ENCODE measurements around the gene NOL3.

The NOL3 gene

DNA sequence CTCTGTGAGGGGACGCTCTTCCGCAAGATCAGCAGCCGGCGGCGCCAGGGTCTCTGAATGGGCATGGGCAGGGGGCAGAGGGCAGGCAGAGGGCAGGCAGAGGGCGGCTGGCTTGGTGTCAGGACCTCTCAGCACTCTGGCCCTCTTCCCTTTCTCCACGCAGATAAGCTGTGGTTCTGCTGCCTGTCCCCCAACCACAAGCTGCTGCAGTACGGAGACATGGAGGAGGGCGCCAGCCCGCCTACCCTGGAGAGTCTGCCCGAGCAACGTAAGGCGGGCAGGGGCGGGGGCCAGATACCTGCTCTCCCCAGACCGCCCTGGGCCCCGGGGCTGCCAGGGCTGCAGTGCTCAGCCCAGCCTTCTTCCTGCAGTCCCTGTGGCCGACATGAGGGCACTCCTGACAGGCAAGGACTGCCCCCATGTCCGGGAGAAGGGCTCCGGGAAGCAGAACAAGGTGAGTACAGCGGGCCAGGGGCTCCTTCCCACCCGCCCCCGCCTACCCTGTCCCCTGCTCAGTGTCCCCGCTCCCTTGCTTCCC lies 32.7 kb downstream of the NOL3 start:
- H3K4me1 ChIP-seq: no peaks in the 10 kb centered on the region
- no peaks in the 10 kb centered on the region for H3K27me3 ChIP-seq (ENCODE audit: low read depth)
- in situ Hi-C loops (cut with MboI; ENCODE audit: low sequenced_read_pairs): no loop called here

DNA sequence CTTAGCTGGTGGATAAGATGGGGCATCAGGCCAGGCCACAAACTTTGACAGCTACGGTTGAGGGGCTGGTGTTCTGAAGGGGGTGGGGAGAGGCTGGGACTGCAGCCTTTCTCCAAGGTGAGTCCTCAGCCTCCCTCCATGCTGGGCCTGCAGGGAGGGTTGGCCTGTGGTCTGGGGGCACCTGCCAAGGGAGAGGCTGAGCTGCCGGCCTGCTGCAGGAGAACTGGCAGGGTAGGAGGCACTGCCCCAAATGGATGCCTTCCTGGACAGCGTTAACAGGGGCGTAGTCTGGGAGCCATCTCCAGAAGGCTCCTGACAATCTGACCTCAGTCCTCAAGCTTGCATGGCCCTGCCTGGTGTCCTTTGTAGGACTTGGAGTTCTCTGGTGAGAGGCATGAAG lies 33.7 kb downstream of the NOL3 start:
- peaks cover 31% of the 10 kb centered on the region for H3K36me3 ChIP-seq (replicated peaks)

More for the DNA sequence above, 32.7 kb downstream of the NOL3 start:
- no peaks in the 10 kb centered on the region for H3K9me3 ChIP-seq
- no peak for DNase-seq (ENCODE audit: low spot score in 2 of 2)
- H3K4me3 ChIP-seq: no peak overlapping the region
- H3K36me3 ChIP-seq (replicated peaks): peaks cover 40% of the 10 kb centered on the region

DNA sequence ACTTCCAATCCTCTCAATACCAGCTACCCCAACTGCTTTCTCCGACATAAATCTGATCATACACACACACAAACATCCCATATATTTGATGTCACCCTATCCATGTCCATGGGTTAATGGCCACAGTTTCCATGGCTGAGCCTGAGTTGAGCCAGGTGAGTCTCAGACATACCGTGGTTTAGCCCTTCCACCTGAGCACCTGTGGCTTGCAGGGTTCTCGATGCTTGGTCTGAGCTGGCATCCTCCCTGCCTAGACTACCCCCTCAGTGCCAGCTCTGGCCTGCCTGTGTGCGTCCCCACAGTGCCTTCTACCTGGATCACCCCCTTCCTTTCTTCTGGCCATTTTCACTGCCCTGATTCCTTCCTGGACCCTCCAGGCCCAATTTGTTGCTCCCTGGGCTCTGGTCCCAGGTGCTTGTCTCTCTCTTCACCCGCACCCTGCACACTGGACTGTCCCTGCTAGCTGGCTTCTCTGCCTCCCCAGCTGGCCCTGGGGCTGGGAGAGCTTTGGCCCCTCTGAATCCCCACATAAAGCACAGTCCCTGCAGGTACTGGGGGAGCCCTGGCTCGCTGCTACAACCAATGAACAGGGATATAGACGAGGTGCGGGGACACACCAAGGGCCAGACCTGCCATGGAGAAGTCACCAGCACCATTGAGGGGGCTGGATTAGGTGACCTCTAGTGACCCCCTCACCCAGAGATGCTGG lies 35.9 kb downstream of the NOL3 start:
- no peaks in the 10 kb centered on the region for H3K4me1 ChIP-seq
- peaks cover 23% of the 10 kb centered on the region for H3K36me3 ChIP-seq (replicated peaks)
- in situ Hi-C loops (cut with MboI; ENCODE audit: low sequenced_read_pairs): no loop called here

More for the DNA sequence above, 33.7 kb downstream of the NOL3 start:
- Histone ChIP-seq H3K9me3 (no peaks in the 10 kb centered on the region), H3K4me1 (no peaks in the 10 kb centered on the region), H3K27me3 (ENCODE audit: low read depth) (no peaks in the 10 kb centered on the region), H3K4me3 (no peak overlapping the region)
- no peak for DNase-seq (ENCODE audit: low spot score in 2 of 2)
- in situ Hi-C loops (cut with MboI; ENCODE audit: low sequenced_read_pairs): no loop called here

GRCh38 chr16:67206838-67207248 lies 36.5 kb downstream of the NOL3 start:
- H3K4me3 ChIP-seq: no peak overlapping the region
- no peaks in the 10 kb centered on the region for H3K9me3 ChIP-seq
- no peaks in the 10 kb centered on the region for H3K4me1 ChIP-seq
- in situ Hi-C loops (cut with MboI; ENCODE audit: low sequenced_read_pairs): no loop called here
- peaks cover 17% of the 10 kb centered on the region for H3K36me3 ChIP-seq (replicated peaks)
- no peak for DNase-seq (ENCODE audit: low spot score in 2 of 2)
- no peaks in the 10 kb centered on the region for H3K27me3 ChIP-seq (ENCODE audit: low read depth)

More for the DNA sequence above, 35.9 kb downstream of the NOL3 start:
- no peaks in the 10 kb centered on the region for H3K27me3 ChIP-seq (ENCODE audit: low read depth)
- DNase-seq (ENCODE audit: low spot score in 2 of 2): no peak
- H3K4me3 ChIP-seq: no peak overlapping the region
- H3K9me3 ChIP-seq: no peaks in the 10 kb centered on the region

DNA sequence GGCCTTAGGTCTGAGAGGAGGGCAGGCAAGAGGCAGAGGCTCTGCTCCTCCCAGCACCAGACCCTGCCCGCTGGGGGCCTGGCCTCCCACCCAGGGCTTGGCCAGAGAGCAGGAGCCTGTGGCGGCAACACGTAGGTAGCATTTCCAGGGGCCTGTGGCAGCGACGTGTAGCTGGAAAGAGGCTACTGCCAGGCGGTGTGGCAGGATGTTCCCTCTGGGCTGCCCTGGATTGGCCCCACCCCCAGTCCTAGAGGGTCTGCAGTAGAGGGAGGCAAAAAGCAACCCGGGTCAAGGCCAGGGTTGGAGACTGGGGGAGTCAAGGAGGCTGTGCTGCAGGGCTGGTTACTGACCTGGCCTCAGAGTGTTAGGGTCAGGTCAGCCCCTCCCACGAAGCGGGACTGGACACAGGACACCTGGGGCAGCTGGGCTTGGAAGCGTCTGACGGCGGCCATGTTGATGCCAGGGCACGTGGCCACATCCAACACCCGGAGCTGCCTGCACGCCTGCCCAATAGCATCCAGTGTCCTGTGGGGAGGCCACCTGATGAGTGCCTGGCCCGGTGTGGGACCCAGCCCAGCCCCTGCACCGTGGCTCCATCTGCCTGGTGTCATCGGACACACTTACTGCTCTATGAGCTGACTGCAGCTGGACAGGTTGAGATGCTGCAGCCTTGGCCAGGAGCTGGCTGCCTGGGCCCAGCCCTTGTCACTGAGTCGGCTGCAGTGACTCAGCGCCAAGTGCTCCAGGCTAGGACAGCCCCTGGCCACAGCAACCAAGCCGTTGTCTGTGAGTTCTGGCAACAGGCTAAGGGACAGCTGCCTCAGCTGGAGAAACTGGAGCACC lies 37.1 kb downstream of the NOL3 start:
- DNase-seq (ENCODE audit: low spot score in 2 of 2): no peak
- no peak overlapping the region for H3K4me3 ChIP-seq
- peaks cover 11% of the 10 kb centered on the region for H3K36me3 ChIP-seq (replicated peaks)
- no peaks in the 10 kb centered on the region for H3K9me3 ChIP-seq
- no peaks in the 10 kb centered on the region for H3K27me3 ChIP-seq (ENCODE audit: low read depth)
- H3K4me1 ChIP-seq: no peaks in the 10 kb centered on the region
- in situ Hi-C loops (cut with MboI; ENCODE audit: low sequenced_read_pairs): no loop called here

- no peak overlapping the region for H3K4me3 ChIP-seq
- in situ Hi-C loops (cut with MboI; ENCODE audit: low sequenced_read_pairs): no loop called here
- peaks cover 6% of the 10 kb centered on the region; the same call in 1 of the 2 replicates for H3K36me3 ChIP-seq (replicated peaks)
- no peak for DNase-seq (ENCODE audit: low spot score in 2 of 2)
- no peaks in the 10 kb centered on the region for H3K4me1 ChIP-seq
- H3K9me3 ChIP-seq: no peaks in the 10 kb centered on the region
- no peaks in the 10 kb centered on the region for H3K27me3 ChIP-seq (ENCODE audit: low read depth)
Observed at GRCh38 chr16:67208154-67208896, 38.0 kb downstream of the NOL3 start.

DNA sequence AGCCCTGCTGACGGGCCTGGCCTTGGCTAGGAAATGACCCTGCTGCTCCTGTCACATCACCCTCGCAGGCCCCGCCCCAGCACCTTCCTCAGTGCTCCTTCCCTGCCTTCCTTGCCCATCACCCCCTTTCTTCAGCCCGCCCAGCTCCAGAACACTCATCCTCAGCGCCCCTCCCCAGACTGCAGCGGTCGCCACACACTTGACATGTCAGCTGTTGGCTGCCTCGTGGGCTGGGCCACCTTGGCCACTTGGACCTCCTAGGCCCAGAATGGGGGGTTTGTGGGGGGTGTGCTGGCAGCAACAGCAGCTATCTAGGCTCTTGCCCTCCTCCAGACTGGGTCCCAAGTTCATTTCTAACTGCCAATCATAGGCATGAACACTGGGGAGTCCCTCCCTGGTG lies 39.2 kb downstream of the NOL3 start:
- Histone ChIP-seq H3K4me3 (no peak overlapping the region), H3K27me3 (ENCODE audit: low read depth) (no peaks in the 10 kb centered on the region), H3K36me3 (replicated peaks) (no peaks in the 10 kb centered on the region; the same call in 1 of the 2 replicates), H3K4me1 (no peaks in the 10 kb centered on the region), H3K9me3 (no peaks in the 10 kb centered on the region)
- DNase-seq (ENCODE audit: low spot score in 2 of 2): no peak
- in situ Hi-C loops (cut with MboI; ENCODE audit: low sequenced_read_pairs): no loop called here

DNA sequence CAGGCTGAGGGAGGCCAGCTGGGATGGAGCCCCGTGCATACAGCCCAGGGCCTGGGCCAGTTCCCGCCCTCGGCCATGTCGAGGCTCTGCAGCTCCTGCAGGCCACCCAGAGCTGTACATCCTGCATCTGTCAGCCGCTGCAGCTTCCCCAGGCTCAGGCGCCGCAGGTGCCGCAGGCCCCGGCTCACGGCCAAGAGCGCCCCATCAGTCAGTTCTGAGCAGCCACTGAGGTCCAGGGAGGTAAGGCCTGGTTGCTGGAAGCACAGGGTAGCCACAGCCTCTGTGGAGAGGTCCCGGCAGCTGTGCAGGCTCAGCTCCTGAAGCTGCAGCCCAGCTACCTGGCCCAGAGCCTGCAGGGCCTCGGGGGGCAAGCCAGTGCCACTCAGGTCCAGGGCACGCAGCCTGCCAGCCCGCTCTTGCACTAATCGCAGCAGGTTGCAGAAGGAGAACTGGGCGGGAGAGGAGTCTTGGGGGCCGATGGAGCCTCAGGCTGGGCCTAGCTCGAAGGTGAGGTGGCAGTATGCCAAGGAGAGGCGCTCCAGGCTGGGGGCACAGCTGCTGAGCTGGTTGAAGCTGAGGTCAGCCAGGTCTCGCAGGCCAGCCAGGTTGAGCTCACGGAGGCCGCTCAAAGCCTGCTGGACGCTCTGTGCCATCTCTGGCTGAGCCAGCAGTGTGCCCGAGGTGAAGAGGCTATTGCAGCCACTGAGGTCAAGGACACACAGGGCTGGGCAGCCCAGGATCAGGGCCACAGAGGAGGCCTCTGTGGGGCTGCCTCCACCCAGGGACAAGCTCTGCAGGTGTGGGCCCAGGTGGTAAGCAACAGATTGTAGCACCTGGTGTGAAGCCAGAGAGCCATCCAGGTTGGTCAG lies 40.0 kb downstream of the NOL3 start:
- H3K9me3 ChIP-seq: no peaks in the 10 kb centered on the region
- H3K36me3 ChIP-seq (replicated peaks): no peaks in the 10 kb centered on the region; the same call in 1 of the 2 replicates
- no peaks in the 10 kb centered on the region for H3K4me1 ChIP-seq
- DNase-seq (ENCODE audit: low spot score in 2 of 2): no peak
- no peak overlapping the region for H3K4me3 ChIP-seq
- no peaks in the 10 kb centered on the region for H3K27me3 ChIP-seq (ENCODE audit: low read depth)
- in situ Hi-C loops (cut with MboI; ENCODE audit: low sequenced_read_pairs): no loop called here

DNA sequence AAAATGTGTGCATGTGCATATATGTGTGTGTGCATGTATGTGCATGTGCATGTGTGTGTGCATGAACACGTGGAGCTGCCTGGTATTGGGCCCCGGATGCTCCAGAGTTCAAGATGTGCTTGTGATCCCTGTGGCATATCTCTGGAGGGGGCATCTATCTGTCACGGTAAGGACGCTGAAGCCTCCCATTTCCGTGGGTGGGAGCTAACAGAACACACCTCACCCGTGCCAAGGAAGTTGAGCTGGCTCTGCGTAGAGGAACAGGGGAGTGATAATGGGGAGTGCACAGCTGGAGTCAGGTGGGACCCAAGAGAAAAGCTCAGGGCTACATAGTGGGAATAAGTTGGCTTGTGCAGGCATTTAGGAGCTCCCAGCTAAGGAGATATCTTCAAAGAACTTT lies 41.3 kb downstream of the NOL3 start:
- no peaks in the 10 kb centered on the region for H3K4me1 ChIP-seq
- no peaks in the 10 kb centered on the region for H3K27me3 ChIP-seq (ENCODE audit: low read depth)
- H3K4me3 ChIP-seq: no peak overlapping the region
- H3K36me3 ChIP-seq (replicated peaks): no peaks in the 10 kb centered on the region; the same call in 1 of the 2 replicates
- H3K9me3 ChIP-seq: no peaks in the 10 kb centered on the region
- DNase-seq (ENCODE audit: low spot score in 2 of 2): no peak
- in situ Hi-C loops (cut with MboI; ENCODE audit: low sequenced_read_pairs): no loop called here

DNA sequence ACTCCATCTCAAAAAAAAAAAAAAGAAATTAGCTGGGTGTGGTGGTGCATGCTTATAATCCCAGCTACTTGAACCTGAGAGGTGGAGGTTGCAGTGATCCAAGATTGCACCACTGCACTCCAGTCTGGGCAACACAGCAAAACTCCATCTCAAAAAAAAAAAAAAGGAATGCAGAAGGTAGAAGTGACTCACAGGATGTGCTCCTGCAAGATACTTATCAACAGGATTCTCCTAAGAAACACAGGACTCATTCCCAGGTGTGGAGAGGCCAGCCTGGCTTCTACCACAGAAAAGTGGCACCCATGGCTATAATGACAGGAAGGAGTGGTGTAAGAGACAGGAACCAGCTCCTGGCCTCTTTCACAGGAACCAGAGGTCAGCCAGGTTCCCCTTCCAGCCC lies 42.4 kb downstream of the NOL3 start:
- Histone ChIP-seq H3K36me3 (replicated peaks) (no peaks in the 10 kb centered on the region), H3K9me3 (no peaks in the 10 kb centered on the region), H3K4me3 (no peak overlapping the region), H3K27me3 (ENCODE audit: low read depth) (no peaks in the 10 kb centered on the region), H3K4me1 (no peaks in the 10 kb centered on the region)
- no peak for DNase-seq (ENCODE audit: low spot score in 2 of 2)
- in situ Hi-C loops (cut with MboI; ENCODE audit: low sequenced_read_pairs): no loop called here

GRCh38 chr16:67213197-67214019 lies 43.1 kb downstream of the NOL3 start:
- no peak for DNase-seq (ENCODE audit: low spot score in 2 of 2)
- Histone ChIP-seq H3K4me3 (no peak overlapping the region), H3K27me3 (ENCODE audit: low read depth) (no peaks in the 10 kb centered on the region), H3K4me1 (no peaks in the 10 kb centered on the region), H3K36me3 (replicated peaks) (no peaks in the 10 kb centered on the region), H3K9me3 (no peaks in the 10 kb centered on the region)
- in situ Hi-C loops (cut with MboI; ENCODE audit: low sequenced_read_pairs): no loop called here

- DNase-seq (ENCODE audit: low spot score in 2 of 2): no peak
- Histone ChIP-seq H3K9me3 (no peaks in the 10 kb centered on the region; the same call in 1 of the 2 replicates), H3K27me3 (ENCODE audit: low read depth) (no peaks in the 10 kb centered on the region), H3K4me3 (no peak overlapping the region), H3K36me3 (replicated peaks) (no peaks in the 10 kb centered on the region), H3K4me1 (no peaks in the 10 kb centered on the region)
- in situ Hi-C loops (cut with MboI; ENCODE audit: low sequenced_read_pairs): no loop called here
Observed at GRCh38 chr16:67215706-67216105, 45.4 kb downstream of the NOL3 start.
